Muscle of leg (tissue), 11 donors: ENCODE data around the gene ZNF491. TPM values are rescaled to one million over a fixed set of nuclear protein-coding genes. Genes with fewer than 3 reads are reported as not detected.
"Not testable (repeated sequence)": the region's sequence is repeated elsewhere in the genome, so short reads cannot be mapped to it uniquely, and the experiment has no call there.

Source experiments
- DNase-seq: peaks from one replicate; pipeline ENCODE4 v3.0.0; 2013
- H3K27ac ChIP-seq: one replicate; pipeline ENCODE4 v1.5.1; 2013; ENCODE audit warnings: mild to moderate bottlenecking, low read length, control low read depth
- H3K27me3 ChIP-seq: one replicate; pipeline ENCODE4 v1.6.1; 2013; ENCODE audit warnings: low read length; ENCODE audit not compliant: control insufficient read depth, insufficient read depth
- H3K36me3 ChIP-seq: one replicate; pipeline ENCODE4 v1.6.1; 2013; ENCODE audit warnings: low read length; ENCODE audit not compliant: control insufficient read depth, insufficient read depth
- H3K4me1 ChIP-seq: one replicate; pipeline ENCODE4 v1.6.1; 2013; ENCODE audit warnings: low read length; ENCODE audit not compliant: control insufficient read depth, insufficient read depth
- H3K4me3 ChIP-seq: one replicate; pipeline ENCODE4 v1.5.1; 2013; ENCODE audit warnings: low read length, control low read depth
- H3K9me3 ChIP-seq: replicated peaks from 2 replicates; pipeline ENCODE4 v1.6.1; 2013; ENCODE audit warnings: low read depth, low read length; ENCODE audit not compliant: control insufficient read depth
- WGBS: methylation state at CpG from one replicate; pipeline ENCODE4 v1.1.5; 2013; ENCODE audit warnings: missing lambda C conversion rate; ENCODE audit not compliant: insufficient coverage; 5-methylcytosine and 5-hydroxymethylcytosine counted together
- polyA plus RNA-seq, 8 donors: library from polyadenylated mRNA; unstranded; fragments of 120-200 nt; gene quantifications; one replicate each; pipeline versions ENCODE4 v1.2.1 to v1.2.3, GENCODE V29; 2013; ENCODE audit warnings: inconsistent platforms in 1 of 8, low replicate concordance in 1 of 8; ENCODE audit not compliant: insufficient read length in 8 of 8, insufficient read depth in 1 of 8
- total RNA-seq: library from RNA; stranded (reverse); fragments of 120-200 nt; gene quantifications from one replicate; pipeline ENCODE4 v1.2.4, GENCODE V29; 2013

ZNF491 gene
- total and polyA plus RNA-seq, 9 donors: 1.9 to 4.8 (median 2.6) TPM

DNA sequence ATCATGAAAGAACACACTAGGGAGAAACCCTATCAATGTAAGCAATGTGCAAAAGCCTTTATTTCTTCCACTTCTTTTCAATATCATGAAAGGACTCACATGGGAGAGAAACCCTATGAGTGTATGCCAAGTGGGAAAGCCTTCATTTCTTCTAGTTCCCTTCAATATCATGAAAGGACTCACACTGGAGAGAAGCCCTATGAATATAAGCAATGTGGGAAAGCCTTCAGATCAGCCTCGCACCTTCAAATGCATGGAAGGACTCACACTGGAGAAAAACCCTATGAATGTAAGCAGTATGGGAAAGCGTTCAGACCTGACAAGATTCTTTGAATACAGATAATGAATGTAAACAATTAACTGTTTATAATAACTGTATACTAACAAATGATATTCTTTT, 35.2 kb downstream of the ZNF491 start:
- DNase-seq: no peak
- Histone ChIP-seq H3K9me3 (peaks cover 46% of the 10 kb centered on the region), H3K4me1 (no peaks in the 10 kb centered on the region), H3K27ac (no peak overlapping the region), H3K27me3 (no peaks in the 10 kb centered on the region), H3K36me3 (peaks cover 32% of the 10 kb centered on the region), H3K4me3 (no peak overlapping the region)
- WGBS: no CpG with 5 or more reads among the region's 2 CpGs

GRCh38 chr19:11835626-11836066, 37.3 kb downstream of the ZNF491 start:
- H3K4me3 ChIP-seq, H3K4me1 ChIP-seq, DNase-seq, H3K27ac ChIP-seq, H3K27me3 ChIP-seq: not testable (repeated sequence)
- Histone ChIP-seq H3K9me3 (peaks cover 32% of the 10 kb centered on the region), H3K36me3 (peaks cover 24% of the 10 kb centered on the region)
- 67% methylated on average over 1 of the region's 2 CpGs for WGBS

- Histone ChIP-seq H3K4me1 (peaks cover 6% of the 10 kb centered on the region), H3K27me3 (no peaks in the 10 kb centered on the region), H3K9me3 (no peaks in the 10 kb centered on the region), H3K4me3 (no peak overlapping the region), H3K27ac (no peak overlapping the region), H3K36me3 (no peaks in the 10 kb centered on the region)
- WGBS: 46% methylated on average over 2 of the region's 2 CpGs
- no peak for DNase-seq
These were observed 45.4 kb downstream of the ZNF491 start for GRCh38 chr19:11843722-11844121.

DNA sequence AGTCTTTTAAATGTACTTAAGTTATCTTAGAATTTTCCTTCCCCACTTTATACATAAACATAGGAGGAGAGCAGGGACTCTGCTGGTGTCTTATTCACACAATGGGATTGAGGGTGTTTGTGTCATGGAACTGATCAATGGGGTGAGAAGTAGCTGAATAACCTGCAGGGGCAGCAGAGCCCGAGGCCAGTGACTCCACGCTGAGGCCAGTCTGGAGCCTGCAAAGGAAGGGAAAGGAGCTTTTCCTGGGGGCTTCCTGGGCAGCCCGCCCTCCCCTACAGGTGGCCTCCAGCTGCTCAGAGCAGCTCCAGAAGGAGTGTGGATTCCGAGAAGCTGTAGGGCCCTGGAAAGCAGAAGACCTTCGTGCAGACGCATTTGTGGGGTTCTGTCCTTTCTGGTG, 49.3 kb downstream of the ZNF491 start:
- H3K36me3 ChIP-seq, H3K27me3 ChIP-seq, H3K4me3 ChIP-seq, DNase-seq, H3K27ac ChIP-seq, H3K9me3 ChIP-seq: not testable (repeated sequence)
- WGBS: 32% methylated on average over 5 of the region's 6 CpGs
- peaks cover 12% of the 10 kb centered on the region for H3K4me1 ChIP-seq

DNA sequence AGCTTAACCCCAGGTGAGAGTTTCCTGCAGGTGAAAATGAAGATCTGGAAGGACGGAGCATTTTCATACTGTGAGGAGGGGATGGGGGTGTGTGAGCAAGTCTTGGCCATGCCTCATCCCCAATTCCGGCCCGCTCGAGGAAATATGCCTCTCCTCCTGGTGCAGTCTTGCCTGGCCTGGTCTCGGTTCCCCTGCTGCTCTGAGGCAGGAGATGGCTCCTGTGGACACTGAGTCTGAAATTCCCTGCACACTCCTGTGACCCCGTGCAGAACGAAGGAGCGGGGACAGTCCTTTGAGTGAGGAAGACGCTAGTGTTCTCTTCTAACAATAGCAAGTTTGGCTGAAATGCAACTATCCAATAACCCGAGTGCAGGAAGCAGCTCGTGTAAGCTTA, 49.9 kb downstream of the ZNF491 start:
- WGBS: 22% methylated on average over 9 of the region's 11 CpGs
- no peaks in the 10 kb centered on the region for H3K36me3 ChIP-seq
- H3K9me3 ChIP-seq: peaks cover 2% of the 10 kb centered on the region
- DNase-seq: no peak
- H3K4me3 ChIP-seq: peak overlapping the region; percentile 65
- no peak overlapping the region for H3K27ac ChIP-seq
- no peaks in the 10 kb centered on the region for H3K27me3 ChIP-seq
- peaks cover 12% of the 10 kb centered on the region for H3K4me1 ChIP-seq

GRCh38 chr19:11848594-11849469, 50.5 kb downstream of the ZNF491 start, which contains the start of gene ZNF439:
TSS of gene ZNF439 (plus strand) at chr19:11848726. CDS start at chr19:11848868, 142 bp downstream.
- Histone ChIP-seq H3K27ac (peak within 1 kb of the TSS; percentile 47), H3K27me3 (no peaks in the 10 kb centered on the region), H3K4me3 (peak within 1 kb of the TSS; percentile 65), H3K4me1 (peaks cover 12% of the 10 kb centered on the region), H3K36me3 (no peaks in the 10 kb centered on the region), H3K9me3 (peaks cover 2% of the 10 kb centered on the region)
- WGBS: under 1% methylated on average over 47 of the region's 59 CpGs
- peak; percentile 90 for DNase-seq

- 67% methylated on average over 2 of the region's 4 CpGs for WGBS
- not testable (repeated sequence) for H3K9me3 ChIP-seq, H3K27ac ChIP-seq
These were observed 52.0 kb downstream of the ZNF491 start for GRCh38 chr19:11850289-11850688.

GRCh38 chr19:11853358-11853757, 55.0 kb downstream of the ZNF491 start:
- whole genome bisulfite sequencing: 100% methylated on average over 1 of the region's 3 CpGs
- no peak overlapping the region for H3K4me3 ChIP-seq
- DNase-seq: no peak

More at GRCh38 chr19:11850289-11850688, 52.0 kb downstream of the ZNF491 start:
- peaks cover 12% of the 10 kb centered on the region for H3K4me1 ChIP-seq
- H3K36me3 ChIP-seq, H3K27me3 ChIP-seq, DNase-seq, H3K4me3 ChIP-seq: not testable (repeated sequence)

DNA sequence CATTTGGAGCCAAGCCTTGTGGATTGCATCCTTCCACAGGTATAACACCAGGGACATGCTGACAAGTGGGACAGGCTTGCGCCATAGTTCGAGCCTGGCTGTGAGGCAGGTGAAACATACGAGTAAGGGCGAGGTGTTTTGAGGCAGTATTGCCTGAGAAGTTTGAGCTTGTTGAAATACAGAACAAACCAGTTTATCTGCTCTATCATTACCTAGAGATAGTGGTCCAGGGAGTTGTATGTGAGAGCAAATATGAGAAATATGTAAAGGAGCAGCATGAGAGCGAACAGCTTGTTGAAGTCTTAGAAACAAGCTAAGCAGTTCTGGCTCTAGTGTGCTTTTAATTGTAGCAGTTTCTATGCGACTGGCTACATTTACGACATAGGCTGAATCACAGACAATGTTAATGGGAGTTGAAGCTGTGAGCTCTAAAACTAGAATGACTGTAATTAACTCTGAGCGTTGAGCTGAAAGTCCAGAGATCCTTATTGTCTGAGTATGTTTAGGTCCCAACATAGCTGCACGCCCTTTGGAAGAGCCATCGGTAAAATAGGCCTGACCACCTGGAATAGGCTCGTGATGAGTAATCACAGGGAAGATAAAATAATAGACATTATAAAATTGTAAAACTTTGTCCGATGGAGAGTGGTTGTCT, 58.4 kb downstream of the ZNF491 start:
- no peak overlapping the region for H3K4me3 ChIP-seq
- peaks cover 47% of the 10 kb centered on the region for H3K9me3 ChIP-seq
- H3K36me3 ChIP-seq: no peaks in the 10 kb centered on the region
- 88% methylated on average over 7 of the region's 12 CpGs for WGBS
- no peak for DNase-seq
- H3K27ac ChIP-seq: no peak overlapping the region
- H3K4me1 ChIP-seq: no peaks in the 10 kb centered on the region
- H3K27me3 ChIP-seq: no peaks in the 10 kb centered on the region

More at GRCh38 chr19:11853358-11853757, 55.0 kb downstream of the ZNF491 start:
- peaks cover 7% of the 10 kb centered on the region for H3K4me1 ChIP-seq
- H3K27ac ChIP-seq: no peak overlapping the region
- H3K36me3 ChIP-seq: no peaks in the 10 kb centered on the region
- H3K27me3 ChIP-seq: no peaks in the 10 kb centered on the region
- H3K9me3 ChIP-seq: peaks cover 23% of the 10 kb centered on the region
